Measurements from ENCODE around the gene SBF1. TPM values are rescaled to one million over a fixed set of nuclear protein-coding genes. Genes with fewer than 3 reads are reported as not detected.

SBF1 gene
- total RNA-seq, 4 donors from 2014 or later: 63.7 to 122 (median 64.4) TPM

DNA sequence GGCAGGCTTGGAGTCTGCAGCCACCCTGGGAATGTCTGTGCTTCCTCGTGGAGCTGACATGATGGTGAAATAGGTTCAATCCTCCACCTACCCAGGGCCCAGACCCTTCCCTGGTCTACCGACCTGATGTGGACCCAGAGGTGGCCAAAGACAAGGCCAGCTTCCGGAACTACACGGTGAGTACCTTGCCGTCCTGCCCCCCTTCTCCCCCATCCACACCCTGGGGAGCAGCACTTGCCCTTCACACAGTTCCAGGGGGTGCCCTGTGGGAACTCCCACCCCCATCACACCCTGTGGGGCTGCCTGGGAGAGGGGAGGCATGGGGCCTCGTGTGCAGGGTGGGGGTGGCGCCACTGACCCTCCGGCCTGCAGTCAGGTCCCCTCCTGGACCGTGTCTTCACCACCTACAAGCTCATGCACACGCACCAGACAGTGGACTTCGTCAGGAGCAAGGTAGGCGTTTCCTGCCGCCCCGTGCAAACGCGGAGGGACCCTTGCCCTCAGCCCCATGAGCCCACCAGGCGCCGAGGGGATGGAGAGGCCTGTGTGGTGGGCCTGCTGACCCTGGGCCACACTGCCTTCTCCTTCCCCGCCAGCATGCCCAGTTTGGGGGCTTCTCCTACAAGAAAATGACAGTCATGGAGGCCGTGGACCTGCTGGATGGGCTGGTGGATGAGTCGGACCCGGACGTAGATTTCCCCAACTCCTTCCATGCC lies 12.6 kb upstream of the SBF1 start:
- Histone ChIP-seq H3K36me3 (no peaks in the 10 kb centered on the region), H3K4me1 (peaks cover 0 to 1% (median 0%) of the 10 kb centered on the region in 3 donors), H3K9me3 (no peaks in the 10 kb centered on the region), H3K4me3 (no peak overlapping the region), H3K27ac (no peak overlapping the region), H3K27me3 (peaks cover 71% of the 10 kb centered on the region)
- ATAC-seq: no peak
- no CpG with 5 or more reads among the region's 23 CpGs for WGBS, 2 donors (ENCODE audit: low coverage in 1 of 2)
- TF ChIP-seq, protein P1, sequence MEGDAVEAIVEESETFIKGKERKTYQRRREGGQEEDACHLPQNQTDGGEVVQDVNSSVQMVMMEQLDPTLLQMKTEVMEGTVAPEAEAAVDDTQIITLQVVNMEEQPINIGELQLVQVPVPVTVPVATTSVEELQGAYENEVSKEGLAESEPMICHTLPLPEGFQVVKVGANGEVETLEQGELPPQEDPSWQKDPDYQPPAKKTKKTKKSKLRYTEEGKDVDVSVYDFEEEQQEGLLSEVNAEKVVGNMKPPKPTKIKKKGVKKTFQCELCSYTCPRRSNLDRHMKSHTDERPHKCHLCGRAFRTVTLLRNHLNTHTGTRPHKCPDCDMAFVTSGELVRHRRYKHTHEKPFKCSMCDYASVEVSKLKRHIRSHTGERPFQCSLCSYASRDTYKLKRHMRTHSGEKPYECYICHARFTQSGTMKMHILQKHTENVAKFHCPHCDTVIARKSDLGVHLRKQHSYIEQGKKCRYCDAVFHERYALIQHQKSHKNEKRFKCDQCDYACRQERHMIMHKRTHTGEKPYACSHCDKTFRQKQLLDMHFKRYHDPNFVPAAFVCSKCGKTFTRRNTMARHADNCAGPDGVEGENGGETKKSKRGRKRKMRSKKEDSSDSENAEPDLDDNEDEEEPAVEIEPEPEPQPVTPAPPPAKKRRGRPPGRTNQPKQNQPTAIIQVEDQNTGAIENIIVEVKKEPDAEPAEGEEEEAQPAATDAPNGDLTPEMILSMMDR (IDR thresholded peaks at IDR 0.05): no peak
- TF ChIP-seq POLR2A (IDR thresholded peaks at IDR 0.05): no peak
- no peak for TF ChIP-seq EP300 (IDR thresholded peaks at IDR 0.05)
- no peak for TF ChIP-seq POLR2AphosphoS5 (IDR thresholded peaks at IDR 0.05)

DNA sequence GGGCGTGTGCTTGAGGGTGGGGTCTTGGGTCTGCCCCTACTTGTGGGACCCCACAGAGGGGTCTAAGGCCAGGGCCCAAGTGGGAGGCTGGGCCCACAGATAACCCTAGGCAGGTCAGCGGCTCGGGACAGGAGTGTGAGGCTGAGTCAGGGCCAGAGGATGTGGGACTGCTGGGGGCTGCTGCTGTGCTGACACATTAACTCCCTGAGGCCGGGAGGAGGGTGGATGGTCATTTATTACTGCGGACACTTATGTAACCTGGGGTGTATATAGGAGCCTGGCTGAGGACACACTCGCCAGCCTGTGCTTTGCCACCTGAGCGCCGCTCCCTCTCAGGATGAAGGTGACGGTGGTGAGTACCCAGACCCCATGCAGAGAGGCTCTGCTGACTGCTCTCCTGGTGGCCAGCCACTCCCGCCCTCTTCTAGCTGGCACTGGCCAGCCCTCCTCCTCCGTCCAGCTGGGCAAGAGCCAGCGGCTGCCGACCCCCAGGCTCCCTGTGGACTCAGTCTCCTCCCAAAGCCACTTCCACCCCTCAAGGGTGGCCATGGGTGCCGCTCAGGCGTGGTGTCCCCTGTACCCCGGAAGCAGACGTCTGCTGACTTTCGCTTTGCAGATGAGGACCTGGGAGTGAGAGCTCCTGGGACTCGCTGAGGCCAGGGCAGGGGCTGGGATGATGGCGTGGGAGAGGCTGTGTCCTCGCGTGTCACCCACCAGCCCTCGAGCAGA lies 11.9 kb upstream of the SBF1 start, which contains the start of gene MIOX:
MIOX (plus strand) TSS at position 299 of the 729 bp plus-strand sequence; CDS start at position 338, 39 bp downstream.
- peaks cover 0 to 8% (median 0%) of the 10 kb centered on the region in 3 donors for H3K4me1 ChIP-seq
- H3K27ac ChIP-seq: no peak within 1 kb of the TSS
- TF ChIP-seq POLR2A (IDR thresholded peaks at IDR 0.05) (no peak), POLR2AphosphoS5 (IDR thresholded peaks at IDR 0.05) (no peak), EP300 (IDR thresholded peaks at IDR 0.05) (no peak)
- TF ChIP-seq, protein P1 (IDR thresholded peaks at IDR 0.05): no peak
- H3K27me3 ChIP-seq: peaks cover 78% of the 10 kb centered on the region
- H3K36me3 ChIP-seq: no peaks in the 10 kb centered on the region
- H3K9me3 ChIP-seq: no peaks in the 10 kb centered on the region
- WGBS, 2 donors (ENCODE audit: low coverage in 1 of 2): no CpG with 5 or more reads among the region's 23 CpGs
- no peak within 1 kb of the TSS for H3K4me3 ChIP-seq
- ATAC-seq: no peak

DNA sequence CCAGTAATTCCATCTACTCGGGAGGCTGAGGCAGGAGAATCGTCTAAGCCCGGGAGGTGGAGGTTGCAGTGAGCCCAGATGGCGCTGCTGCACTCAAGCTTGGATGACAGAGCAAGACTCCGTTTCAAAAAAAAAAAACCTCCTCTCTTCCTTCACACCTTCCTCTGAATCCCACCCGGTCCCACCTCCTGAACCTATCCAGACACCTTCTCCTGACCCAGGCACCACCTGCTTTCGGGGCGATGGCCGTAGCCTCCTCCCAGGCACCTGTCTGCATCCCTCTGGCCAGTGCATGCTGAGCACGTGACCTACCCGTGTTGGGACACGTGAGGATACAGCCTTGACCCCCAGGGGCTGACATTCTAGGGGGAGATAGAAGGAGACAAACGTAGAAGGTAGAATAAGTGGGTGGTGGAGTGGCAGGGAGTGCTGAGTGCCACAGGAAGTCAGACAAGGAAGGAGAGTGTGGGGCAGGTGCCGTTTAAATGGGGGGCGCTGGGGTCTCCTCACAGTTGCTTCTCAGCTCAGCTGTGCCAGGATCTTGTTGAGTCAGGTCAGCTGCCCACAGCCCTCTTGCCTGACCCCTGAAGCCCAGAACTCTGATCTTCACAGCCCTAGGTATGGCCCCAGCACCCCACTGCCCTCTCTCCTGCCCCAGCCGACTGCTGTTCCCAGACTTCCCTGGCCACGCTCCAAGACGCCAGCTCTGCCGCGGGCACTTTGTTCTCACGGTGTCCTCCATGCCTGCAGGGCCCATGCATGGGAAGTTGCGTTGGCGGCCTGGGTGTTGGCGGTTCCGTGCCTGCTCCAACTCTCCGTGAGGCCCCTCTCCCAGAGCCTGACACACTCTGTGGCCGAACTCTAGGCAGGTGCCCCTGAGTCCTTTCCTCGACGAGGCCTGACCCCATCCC lies 10.6 kb upstream of the SBF1 start:
- peaks cover 0 to 19% (median 0%) of the 10 kb centered on the region in 3 donors for H3K4me1 ChIP-seq
- no peak overlapping the region for H3K4me3 ChIP-seq
- H3K9me3 ChIP-seq: no peaks in the 10 kb centered on the region
- 52 to 70% methylated on average over 7 to 12 of the region's 29 CpGs for WGBS, 2 donors (ENCODE audit: low coverage in 1 of 2)
- no peak for ATAC-seq
- TF ChIP-seq EP300 (IDR thresholded peaks at IDR 0.05) (no peak), POLR2A (IDR thresholded peaks at IDR 0.05) (no peak), POLR2AphosphoS5 (IDR thresholded peaks at IDR 0.05) (no peak)
- TF ChIP-seq, protein P1 (IDR thresholded peaks at IDR 0.05): no peak
- H3K27ac ChIP-seq: no peak overlapping the region
- peaks cover 91% of the 10 kb centered on the region for H3K27me3 ChIP-seq
- H3K36me3 ChIP-seq: no peaks in the 10 kb centered on the region

DNA sequence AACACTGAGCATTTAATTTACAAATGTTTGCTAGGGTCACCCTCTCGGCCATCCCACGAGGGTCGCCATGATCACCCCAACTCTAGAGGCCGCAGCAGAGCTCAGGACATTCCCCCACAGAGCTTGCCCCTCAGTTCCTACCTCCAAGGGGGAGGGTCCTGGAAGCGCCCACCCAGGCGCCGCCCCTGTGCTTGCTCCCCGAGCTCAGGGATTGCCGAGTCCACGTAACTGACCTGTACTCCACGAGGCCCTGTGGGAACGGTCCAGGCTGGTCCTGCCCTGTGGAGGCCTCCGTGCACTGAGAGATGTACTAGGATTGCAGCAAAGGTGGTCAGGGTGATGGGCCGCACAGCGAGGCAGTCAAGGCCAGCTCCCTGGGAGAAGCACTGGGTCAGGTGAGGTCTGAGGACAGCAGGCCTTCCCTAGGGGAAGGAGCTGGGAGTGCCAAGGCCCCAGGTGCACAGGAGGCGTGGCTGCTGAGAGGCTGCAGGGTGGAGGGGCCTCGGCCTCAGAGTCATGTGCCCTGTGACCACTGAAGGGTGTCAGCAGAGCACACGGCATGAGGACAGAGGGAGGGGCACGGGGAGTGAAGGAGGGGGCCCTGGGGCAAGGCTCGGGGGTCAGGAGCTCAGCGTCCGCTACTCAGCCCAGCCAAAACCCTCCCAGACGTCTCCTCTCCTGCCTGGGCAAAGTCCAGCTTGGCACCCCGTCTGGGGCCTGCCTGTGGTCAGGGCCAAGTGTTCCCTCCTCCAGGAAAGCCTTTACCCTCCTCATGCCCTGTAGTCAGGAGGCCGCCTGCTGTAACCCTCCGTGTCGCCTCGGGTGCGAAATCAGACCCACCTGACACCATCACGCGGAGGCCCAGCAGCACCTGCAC lies 9.4 kb upstream of the SBF1 start:
- Histone ChIP-seq H3K4me1 (peaks cover 0 to 19% (median 0%) of the 10 kb centered on the region in 3 donors), H3K27me3 (peaks cover 99% of the 10 kb centered on the region), H3K27ac (no peak overlapping the region), H3K36me3 (no peaks in the 10 kb centered on the region), H3K4me3 (no peak overlapping the region), H3K9me3 (no peaks in the 10 kb centered on the region)
- TF ChIP-seq, protein P1 (IDR thresholded peaks at IDR 0.05): no peak
- no peak for TF ChIP-seq POLR2A (IDR thresholded peaks at IDR 0.05)
- no peak for TF ChIP-seq POLR2AphosphoS5 (IDR thresholded peaks at IDR 0.05)
- no peak for TF ChIP-seq EP300 (IDR thresholded peaks at IDR 0.05)
- 66 to 87% methylated on average over 6 to 10 of the region's 31 CpGs for WGBS, 2 donors (ENCODE audit: low coverage in 1 of 2)
- ATAC-seq: no peak

Measured in gastroesophageal sphincter (tissue), 4 donors.